DMS153 (cell line): Measurements from ENCODE around the gene NSG1.
"Not testable (repeated sequence)": the region's sequence is repeated elsewhere in the genome, so short reads cannot be mapped to it uniquely, and the experiment has no call there.

ENCODE experiments used
- DNase-seq: peaks from one replicate; lab custom pipeline; 2025; lab: John Stamatoyannopoulos, UW

Gene NSG1

DNA sequence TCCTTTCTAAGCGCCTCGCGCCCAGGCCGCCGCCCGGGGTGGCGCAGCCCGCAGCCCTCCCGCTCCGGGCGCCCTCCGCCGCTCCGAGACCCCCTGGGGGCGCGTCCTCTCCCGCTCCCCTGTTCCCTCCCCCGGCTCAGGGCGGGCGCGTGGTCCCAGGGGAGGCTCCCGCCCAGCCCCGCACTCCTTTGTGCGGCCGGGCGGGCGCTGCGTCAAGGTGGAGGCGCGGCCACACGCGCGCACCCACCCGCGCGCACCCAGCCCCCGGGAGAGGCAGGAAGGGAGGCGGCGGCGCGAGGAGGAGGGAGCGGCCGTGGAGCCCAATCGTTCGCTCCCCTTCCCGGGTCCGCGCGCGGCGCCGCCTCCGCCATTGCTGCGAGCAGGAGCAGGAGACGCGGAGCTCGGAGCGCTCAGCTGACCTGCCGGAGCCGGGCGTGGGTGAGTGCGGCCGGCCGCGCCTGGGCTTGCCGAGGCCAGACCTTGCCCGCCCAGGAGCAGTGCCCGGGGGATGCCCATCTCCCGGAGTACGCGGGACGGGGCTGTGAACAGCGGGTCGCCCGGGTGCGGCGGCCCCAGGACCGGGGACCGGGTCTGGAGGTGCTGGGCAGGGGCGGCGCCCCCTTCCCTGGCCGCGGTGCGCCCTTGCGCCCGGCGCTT lies at the start of gene NSG1:
Gene NSG1 (plus strand): TSS at position 367 of the 657 bp plus-strand sequence. CDS start 528 bp downstream, outside the sequence.
- no peak for DNase-seq

GRCh38 chr4:4338210-4339001 lies 48.5 kb upstream of the NSG1 start:
- DNase-seq: no peak

DNA sequence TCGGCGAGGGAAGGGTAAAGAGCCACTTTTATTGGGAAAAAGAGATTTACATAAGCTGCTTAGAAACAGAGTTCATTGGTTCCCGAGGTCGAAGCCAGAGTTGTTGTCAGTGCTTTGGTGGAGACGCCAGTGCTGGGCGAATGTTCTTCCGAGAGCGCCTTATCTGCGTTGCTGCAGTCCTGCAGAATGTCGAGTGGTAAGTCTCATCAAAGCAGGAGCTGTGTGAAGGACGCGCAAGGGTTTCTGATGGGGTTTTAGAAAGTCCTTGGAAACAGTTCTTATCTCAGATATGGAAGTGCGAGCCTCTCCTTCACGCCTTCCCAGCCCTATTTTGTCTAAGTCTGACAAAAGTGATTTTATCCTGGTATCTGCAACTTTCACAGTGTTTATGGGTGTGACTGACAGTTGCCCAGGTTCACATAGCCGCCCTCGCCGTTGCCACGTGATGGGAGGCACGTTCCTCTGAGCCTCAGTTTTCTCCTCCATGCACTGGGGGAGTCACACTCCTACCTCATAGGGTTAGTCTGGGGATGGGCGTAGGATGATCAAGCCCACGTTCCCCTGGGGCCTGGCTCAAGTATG lies 47.3 kb upstream of the NSG1 start:
- DNase-seq: no peak

DNA sequence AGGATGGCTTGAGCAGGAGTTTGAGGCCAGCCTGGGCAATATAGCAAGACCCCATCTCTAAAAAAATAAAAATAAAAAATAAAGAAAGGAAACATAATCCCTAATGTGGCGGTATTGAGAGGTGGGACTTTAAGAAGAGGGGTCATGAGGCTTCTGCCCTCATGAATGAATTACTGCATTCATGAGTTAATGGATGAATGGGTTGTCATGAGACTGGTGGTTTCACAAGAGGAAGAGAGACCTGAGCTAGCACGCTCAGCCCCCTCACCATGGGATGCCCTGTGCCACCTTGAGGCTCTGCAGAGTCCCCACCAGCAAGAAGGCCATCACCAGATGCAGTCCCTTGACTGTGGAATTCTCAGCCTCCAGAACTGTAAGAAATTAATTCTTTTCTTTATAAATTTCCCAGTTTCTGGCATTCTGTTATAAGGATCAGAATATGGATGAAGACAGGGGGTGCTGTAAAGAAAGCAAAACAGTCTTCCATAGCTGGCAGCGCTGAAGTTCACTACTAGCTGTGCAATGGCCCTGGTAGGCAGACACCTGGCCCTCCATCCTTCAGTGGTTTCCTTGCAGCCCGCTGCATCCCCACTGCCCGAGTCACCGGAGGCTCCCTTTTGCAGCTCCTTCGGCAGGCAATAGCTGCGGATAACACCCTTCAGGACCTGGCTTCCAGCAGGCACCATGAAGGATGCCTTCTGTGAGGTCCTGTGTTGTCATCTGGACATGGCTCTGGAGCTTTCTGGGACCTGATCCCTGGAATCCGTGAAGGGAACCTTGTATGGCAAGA lies 44.8 kb upstream of the NSG1 start:
- DNase-seq: no peak

- no peak for DNase-seq
Measured at GRCh38 chr4:4343038-4343437, 43.9 kb upstream of the NSG1 start.

GRCh38 chr4:4344915-4345527 lies 41.9 kb upstream of the NSG1 start:
- no peak for DNase-seq

DNA sequence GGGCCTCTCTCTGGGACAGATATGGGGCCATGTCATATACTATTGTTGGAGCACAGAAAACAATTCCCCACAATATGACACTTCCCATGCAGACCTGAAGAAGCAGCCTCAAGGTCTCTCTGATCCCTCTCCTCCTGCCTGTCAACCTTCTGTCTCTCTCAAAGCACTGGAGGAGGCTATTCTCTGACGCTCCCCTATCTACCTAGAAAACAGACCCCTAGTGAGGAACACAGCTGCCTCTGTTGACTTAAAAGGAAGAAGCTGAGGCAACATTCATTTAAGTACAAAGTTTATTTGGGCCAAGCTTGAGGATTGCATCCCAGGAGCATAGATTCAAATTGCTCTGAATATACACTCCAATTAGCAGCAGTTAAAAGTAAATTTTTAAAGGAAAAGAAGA lies 39.3 kb upstream of the NSG1 start:
- DNase-seq: no peak

- DNase-seq: not testable (repeated sequence)
Measured at GRCh38 chr4:4348585-4348984, 38.3 kb upstream of the NSG1 start.

DNA sequence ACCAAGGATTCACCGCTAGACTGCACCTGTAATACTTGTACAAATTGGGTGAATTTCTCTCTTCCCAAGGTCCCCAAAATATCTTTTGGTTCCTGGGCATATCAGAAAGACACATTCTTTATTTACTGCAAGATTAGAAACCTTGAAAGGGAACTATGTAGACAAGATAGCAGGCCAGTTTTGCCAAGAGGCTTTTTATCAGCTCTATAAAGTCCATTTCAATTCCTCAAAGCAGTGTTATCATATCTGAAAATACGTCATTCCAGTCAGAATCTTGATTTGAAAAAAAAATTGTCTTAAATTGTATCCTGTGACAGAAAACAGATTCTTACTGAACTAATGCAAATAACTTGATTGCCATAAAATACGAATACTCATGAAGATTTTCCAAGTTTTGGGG lies 37.0 kb upstream of the NSG1 start:
- no peak for DNase-seq

DNA sequence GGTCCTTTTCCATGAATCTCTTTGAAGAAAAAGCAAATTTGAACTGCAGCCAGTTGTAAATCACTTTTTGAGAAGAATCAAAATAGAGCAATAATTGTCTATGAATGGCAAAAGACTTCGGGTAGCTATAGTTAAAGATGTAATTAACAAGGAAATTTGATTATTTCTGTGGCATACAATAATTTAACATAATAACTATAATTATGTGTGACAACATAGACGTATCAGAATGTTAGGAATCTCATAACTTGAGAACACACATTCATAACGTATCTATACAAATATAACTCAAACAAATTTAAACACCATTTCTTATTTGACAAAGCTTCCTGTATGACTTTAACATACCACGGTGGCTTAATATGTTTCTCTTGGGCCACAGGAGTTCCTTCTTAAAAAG lies 36.0 kb upstream of the NSG1 start:
- DNase-seq: no peak

DNA sequence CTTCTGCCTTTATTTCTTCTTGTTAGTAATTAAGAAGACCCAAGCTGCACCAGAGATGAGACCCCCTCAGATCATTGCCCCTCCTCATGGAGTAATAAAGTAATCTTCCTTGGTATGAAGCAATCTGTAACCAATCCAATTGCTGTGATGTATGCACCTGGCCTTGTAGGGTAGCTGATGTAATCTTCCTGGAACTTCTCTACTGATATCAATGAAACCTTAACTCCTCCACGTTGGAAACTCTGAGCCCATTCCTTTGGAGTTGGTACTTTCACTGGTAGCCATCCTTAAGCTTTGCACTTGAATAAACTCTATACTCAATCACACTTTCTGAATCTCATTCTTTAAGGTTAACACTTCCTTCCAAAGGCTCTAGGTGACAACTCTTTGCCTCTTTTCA lies 31.6 kb upstream of the NSG1 start:
- DNase-seq: no peak

DNA sequence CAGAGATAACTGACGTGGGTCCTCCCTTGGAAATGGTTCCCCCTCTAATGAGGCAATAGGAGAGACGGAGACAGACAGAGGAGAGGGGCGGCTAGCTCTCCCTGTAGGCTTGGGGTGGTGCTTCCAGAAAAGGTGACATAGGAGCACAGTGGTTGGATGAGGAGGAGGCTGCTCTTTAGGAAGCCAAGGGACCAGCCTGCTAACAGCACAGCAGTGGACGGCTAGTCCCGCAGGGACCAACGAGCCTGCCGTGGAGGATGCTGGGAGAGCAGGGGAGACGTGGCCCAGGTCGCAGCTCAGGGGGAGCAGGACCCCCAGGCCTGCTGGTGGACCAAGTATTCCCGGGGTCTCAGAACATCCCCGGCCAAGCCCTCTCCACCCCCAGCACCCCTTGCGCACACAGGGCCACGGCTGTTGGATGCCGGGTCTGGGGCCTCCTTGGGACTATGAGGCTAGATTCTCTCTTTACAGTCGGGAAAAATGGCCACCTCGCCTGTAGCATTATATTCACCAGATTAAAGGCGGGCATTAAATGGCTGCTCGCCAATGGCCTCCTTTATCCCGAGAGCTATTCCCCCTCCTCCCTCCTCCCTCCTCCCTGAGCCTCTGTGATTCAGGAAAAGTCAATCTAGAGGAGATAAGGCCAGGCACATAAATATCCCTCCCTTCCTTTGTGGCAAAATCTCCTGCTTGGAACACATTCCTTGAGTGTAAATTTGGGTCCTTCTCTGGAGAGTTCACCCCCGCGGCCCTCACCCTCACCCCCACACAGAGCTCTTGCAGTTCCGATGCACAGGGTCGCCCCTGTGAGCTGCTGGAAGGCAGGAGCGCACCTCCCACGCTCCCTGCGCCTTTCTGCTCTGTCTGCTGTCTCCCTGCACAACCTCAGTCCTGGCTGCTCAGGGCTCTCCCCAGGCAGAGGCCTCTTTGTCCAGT lies 30.5 kb upstream of the NSG1 start:
- no peak for DNase-seq

GRCh38 chr4:4358093-4358854 lies 28.6 kb upstream of the NSG1 start:
- DNase-seq: no peak

- no peak for DNase-seq
Measured at GRCh38 chr4:4361883-4362282, 25.0 kb upstream of the NSG1 start.

DNA sequence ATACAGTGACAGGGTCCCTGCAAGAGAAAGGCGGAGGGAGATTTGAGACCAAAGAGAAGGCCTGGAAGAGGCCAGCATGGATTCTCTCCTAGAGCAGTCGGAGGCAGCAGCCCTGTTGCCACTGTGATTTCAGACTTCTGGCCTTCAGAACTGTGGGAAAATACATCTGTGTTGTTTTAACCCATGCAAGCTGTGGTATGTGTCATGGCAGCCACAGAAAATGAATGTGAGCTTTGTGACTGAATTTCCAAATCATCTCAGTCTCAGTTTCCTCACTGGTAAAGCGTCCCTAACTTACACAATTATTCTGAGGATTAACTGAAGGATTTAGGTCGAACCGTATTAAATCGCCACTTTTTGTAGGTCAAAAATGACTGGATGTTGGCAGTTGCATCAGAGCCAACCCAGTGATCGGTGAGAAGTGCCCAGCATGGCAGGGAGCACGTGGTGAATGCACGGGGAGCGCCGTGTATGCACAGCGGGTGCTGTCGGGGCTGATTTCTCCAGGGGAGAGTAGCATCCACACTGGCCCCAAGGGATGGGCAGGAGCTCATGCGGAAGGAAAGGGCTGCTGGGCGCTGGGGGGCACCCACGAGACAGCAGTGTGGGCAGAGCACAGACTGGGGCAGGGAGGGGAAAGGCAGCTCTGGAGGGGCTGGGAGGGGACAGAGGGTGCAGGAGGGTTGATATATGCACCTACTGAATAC lies 23.8 kb upstream of the NSG1 start:
- DNase-seq: no peak

DNA sequence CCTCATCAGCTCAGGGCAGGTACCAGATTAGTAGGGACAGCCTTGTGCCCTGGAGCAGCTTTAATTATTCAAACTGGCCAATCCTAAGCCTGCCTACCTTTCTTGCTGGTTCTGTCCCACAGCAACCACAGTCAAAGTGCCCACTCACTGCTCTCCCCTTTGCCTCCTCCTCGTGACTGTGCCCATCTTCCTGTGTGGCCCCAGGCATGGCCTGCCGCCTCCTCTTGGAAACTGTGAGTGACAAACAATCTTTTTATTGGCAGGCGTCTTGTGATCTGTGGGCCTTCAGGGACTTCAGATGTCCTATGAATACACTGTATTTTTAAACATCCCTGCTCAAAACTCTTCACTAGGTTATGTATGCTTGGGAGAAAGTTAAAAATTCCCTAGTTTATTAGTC lies 22.8 kb upstream of the NSG1 start:
- no peak for DNase-seq

- DNase-seq: no peak
Measured at GRCh38 chr4:4364486-4365208, 22.3 kb upstream of the NSG1 start.

GRCh38 chr4:4368809-4369580 lies 17.9 kb upstream of the NSG1 start:
- DNase-seq: no peak
